Measurements from ENCODE around the gene ZDHHC5. TPM values are rescaled to one million over a fixed set of nuclear protein-coding genes. Genes with fewer than 3 reads are reported as not detected.
A peak's percentile ranks its signal among the peaks of the same experiment; 100 is the strongest.

ZDHHC5 gene, protein sequence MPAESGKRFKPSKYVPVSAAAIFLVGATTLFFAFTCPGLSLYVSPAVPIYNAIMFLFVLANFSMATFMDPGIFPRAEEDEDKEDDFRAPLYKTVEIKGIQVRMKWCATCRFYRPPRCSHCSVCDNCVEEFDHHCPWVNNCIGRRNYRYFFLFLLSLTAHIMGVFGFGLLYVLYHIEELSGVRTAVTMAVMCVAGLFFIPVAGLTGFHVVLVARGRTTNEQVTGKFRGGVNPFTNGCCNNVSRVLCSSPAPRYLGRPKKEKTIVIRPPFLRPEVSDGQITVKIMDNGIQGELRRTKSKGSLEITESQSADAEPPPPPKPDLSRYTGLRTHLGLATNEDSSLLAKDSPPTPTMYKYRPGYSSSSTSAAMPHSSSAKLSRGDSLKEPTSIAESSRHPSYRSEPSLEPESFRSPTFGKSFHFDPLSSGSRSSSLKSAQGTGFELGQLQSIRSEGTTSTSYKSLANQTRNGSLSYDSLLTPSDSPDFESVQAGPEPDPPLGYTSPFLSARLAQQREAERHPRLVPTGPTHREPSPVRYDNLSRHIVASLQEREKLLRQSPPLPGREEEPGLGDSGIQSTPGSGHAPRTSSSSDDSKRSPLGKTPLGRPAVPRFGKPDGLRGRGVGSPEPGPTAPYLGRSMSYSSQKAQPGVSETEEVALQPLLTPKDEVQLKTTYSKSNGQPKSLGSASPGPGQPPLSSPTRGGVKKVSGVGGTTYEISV
- total RNA-seq: 64.4 TPM
- long read RNA-seq, full-length matches to known transcripts: 39 of 105 reads
- long read RNA-seq, partial matches to known transcripts: 42 of 105 reads
- long read RNA-seq, other reads (novel, unspliced or antisense): 24 of 105 reads

DNA sequence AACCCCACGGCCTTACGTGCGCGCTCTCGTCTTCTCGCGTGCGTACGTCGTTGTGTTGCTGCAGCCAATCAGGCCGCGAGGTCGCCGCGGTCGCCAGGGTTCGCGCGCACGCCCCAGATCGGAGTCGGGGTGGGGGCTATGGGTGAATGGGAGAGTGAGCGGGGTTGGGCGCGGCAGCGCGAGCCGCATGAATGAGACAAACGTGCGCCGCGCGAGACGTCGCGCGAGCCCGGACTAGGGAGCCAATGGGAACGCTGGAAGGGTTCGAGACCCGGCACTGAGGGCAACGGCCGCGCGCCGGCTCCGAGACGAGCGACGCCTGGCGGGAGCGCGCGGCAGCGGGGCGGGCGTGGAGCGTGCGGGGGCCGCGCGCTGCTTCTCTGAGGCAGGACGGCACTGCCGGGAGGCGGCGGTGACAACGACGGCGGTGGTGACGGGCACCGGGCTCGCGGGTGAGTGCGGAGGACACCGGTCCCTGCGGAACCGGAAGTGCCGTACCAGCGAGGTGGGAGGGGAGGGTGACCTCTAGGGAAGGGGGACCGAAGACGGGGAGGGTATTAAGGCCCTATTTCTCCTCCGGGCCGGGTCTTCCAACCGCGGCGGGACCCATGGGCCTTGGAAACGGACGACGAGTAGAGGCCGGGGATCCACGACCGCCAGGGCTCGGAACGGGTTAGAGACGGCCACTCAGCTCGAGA lies at the start of gene ZDHHC5:
Gene ZDHHC5, plus strand, starts transcription at position 379 of the 698 bp plus-strand sequence. CDS start 4,977 bp downstream, outside the sequence.
- peak; percentile 95 to 97 for ATAC-seq
- intact Hi-C loops (cut with DNase I): no loop called here
- H3K27me3 ChIP-seq (ENCODE audit: low read depth): no peaks in the 10 kb centered on the region
- H3K36me3 ChIP-seq: peaks cover 19% of the 10 kb centered on the region
- DNase-seq: peak; percentile 99
- peaks cover 32% of the 10 kb centered on the region for H3K4me1 ChIP-seq
- H3K9me3 ChIP-seq: no peaks in the 10 kb centered on the region
- H3K4me3 ChIP-seq: peak within 1 kb of the TSS; percentile 91
- TF ChIP-seq, protein P1, sequence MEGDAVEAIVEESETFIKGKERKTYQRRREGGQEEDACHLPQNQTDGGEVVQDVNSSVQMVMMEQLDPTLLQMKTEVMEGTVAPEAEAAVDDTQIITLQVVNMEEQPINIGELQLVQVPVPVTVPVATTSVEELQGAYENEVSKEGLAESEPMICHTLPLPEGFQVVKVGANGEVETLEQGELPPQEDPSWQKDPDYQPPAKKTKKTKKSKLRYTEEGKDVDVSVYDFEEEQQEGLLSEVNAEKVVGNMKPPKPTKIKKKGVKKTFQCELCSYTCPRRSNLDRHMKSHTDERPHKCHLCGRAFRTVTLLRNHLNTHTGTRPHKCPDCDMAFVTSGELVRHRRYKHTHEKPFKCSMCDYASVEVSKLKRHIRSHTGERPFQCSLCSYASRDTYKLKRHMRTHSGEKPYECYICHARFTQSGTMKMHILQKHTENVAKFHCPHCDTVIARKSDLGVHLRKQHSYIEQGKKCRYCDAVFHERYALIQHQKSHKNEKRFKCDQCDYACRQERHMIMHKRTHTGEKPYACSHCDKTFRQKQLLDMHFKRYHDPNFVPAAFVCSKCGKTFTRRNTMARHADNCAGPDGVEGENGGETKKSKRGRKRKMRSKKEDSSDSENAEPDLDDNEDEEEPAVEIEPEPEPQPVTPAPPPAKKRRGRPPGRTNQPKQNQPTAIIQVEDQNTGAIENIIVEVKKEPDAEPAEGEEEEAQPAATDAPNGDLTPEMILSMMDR (IDR thresholded peaks at IDR 0.05): peak; percentile 55
- H3K27ac ChIP-seq: peak within 1 kb of the TSS; percentile 98

DNA sequence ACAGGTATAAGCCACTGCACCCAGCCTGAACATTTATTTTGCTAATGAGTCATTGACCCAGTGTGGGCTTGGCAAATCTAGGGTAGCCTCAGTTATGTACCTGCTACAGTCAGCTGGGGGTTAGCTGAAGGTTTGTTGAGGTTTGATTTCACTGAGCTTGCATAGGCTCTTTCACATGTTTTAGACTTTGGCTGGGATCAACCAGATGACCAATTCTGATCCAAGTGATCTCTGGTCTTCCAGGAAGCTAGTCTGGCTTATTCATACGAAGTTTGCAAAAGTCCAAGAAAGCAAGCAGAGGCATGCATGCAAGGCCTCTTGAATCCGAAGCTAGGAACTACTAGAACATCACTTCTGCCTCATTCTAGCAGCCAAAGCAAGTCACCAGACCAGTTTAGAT lies 49.5 kb upstream of the ZDHHC5 start:
- H3K4me3 ChIP-seq: no peak overlapping the region
- no peak overlapping the region for H3K27ac ChIP-seq
- no peak for ATAC-seq
- H3K4me1 ChIP-seq: no peaks in the 10 kb centered on the region
- DNase-seq: no peak
- TF ChIP-seq, protein P1 (IDR thresholded peaks at IDR 0.05): no peak
- peaks cover 34% of the 10 kb centered on the region for H3K36me3 ChIP-seq
- no peaks in the 10 kb centered on the region for H3K27me3 ChIP-seq (ENCODE audit: low read depth)
- H3K9me3 ChIP-seq: no peaks in the 10 kb centered on the region
- intact Hi-C loops (cut with DNase I): no loop called here

DNA sequence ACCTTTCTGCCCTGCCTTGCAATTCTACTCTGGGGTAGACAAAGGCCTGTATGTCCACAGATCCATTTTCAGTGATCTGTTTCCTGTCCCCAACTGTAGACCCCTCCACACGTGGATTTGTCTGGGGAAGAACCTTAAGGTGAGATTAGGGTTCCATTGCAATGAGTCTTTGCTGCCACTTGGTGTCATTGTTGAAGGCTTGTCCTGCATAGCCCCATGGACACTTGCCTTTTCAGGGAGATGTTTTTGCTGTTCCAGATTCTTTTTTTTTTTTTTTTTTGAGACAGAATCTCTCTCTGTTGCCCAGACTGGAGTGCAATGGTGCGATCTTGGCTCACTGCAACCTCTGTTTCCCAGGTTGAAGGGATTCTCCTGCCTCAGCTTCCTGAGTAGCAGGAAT lies 48.6 kb upstream of the ZDHHC5 start:
- DNase-seq (no peak), ATAC-seq (no peak)
- Histone ChIP-seq H3K4me1 (no peaks in the 10 kb centered on the region), H3K4me3 (no peak overlapping the region), H3K9me3 (no peaks in the 10 kb centered on the region), H3K36me3 (peaks cover 25% of the 10 kb centered on the region), H3K27ac (no peak overlapping the region), H3K27me3 (ENCODE audit: low read depth) (no peaks in the 10 kb centered on the region)
- TF ChIP-seq, protein P1 (IDR thresholded peaks at IDR 0.05): no peak
- intact Hi-C loops (cut with DNase I): no loop called here

DNA sequence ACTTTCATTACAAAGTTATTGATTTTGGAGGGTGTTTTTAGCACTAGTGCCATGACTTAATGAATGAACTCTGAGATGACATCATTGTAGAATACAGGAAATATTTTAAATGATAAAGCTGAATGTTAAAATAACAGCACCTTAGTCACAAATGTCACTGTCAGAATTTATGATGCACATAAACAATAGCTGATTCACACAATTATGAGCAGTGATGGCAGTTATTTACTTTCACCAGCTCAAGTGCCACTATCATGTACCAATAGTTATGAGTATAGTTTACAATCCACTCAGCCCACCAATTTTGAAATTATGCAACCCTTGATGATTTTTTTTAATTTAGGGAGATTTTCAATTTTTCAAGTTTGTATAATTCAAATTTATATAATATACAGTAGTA lies 47.4 kb upstream of the ZDHHC5 start:
- Histone ChIP-seq H3K27ac (no peak overlapping the region), H3K4me1 (no peaks in the 10 kb centered on the region), H3K27me3 (ENCODE audit: low read depth) (no peaks in the 10 kb centered on the region), H3K4me3 (no peak overlapping the region), H3K9me3 (no peaks in the 10 kb centered on the region), H3K36me3 (peaks cover 14% of the 10 kb centered on the region)
- ATAC-seq (no peak), DNase-seq (no peak)
- intact Hi-C loops (cut with DNase I): no loop called here
- TF ChIP-seq, protein P1 (IDR thresholded peaks at IDR 0.05): no peak

DNA sequence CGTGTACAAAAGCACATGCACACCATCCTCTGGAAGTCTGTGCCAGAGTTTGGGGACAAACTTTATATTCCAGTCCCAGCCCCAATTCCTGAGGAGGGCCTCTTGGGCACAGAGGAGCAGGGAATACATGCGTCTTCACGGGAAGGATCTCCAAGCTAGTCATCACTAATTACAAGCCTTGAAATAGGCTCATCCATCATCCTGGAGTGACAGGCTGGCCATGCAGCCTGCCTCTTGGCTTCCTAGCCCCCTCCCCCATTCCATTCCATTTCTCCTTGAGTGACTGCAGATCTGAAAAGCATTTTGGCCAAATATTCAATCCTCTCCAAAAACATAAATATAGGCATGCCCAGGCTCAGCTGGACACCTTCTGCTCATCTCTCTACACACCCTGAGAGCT lies 45.7 kb upstream of the ZDHHC5 start:
- intact Hi-C loops (cut with DNase I): no loop called here
- TF ChIP-seq, protein P1 (IDR thresholded peaks at IDR 0.05): no peak
- Histone ChIP-seq H3K27me3 (ENCODE audit: low read depth) (no peaks in the 10 kb centered on the region), H3K4me3 (no peak overlapping the region), H3K36me3 (no peaks in the 10 kb centered on the region), H3K27ac (no peak overlapping the region), H3K4me1 (no peaks in the 10 kb centered on the region), H3K9me3 (no peaks in the 10 kb centered on the region)
- ATAC-seq (no peak), DNase-seq (no peak)
